Neural cell (in vitro differentiated cells): ENCODE data around the gene ABCG8. TPM values are rescaled to one million over a fixed set of nuclear protein-coding genes. Genes with fewer than 3 reads are reported as not detected.

Experiments used
- H2AFZ ChIP-seq: fragments of 200-600, 300-800 bp; sonication (generic), shearing (Covaris generic); 2 replicates; pipeline ENCODE4 v1.6.0; 2014; ENCODE audit warnings: low read depth, mild to moderate bottlenecking, antibody characterized with exemption, low read length, moderate library complexity
- H3F3A ChIP-seq: fragments of 200-600 bp; shearing (Covaris generic); 2 replicates; pipeline ENCODE4 v1.6.1; 2016; ENCODE audit warnings: mild to moderate bottlenecking, moderate library complexity, mixed read lengths, antibody characterized with exemption, low read length; ENCODE audit not compliant: insufficient read depth, poor library complexity, severe bottlenecking
- H3K27ac ChIP-seq: fragments of 200-600, 300-800 bp; sonication (generic), shearing (Covaris generic); 2 replicates; pipeline ENCODE4 v1.5.1; 2014; ENCODE audit warnings: mild to moderate bottlenecking, low read length, moderate library complexity
- H3K27me3 ChIP-seq: fragments of 300-800, 200-600 bp; sonication (generic), shearing (Covaris generic); 2 replicates; pipeline ENCODE4 v1.6.0; 2014; ENCODE audit warnings: mild to moderate bottlenecking, low read depth, low read length, moderate library complexity; ENCODE audit not compliant: insufficient read depth
- H3K36me3 ChIP-seq: fragments of 300-800, 200-600 bp; sonication (generic), shearing (Covaris generic); 2 replicates; pipeline ENCODE4 v1.5.1; 2014; ENCODE audit warnings: mild to moderate bottlenecking, antibody characterized with exemption, low read length, moderate library complexity; ENCODE audit not compliant: insufficient read depth
- H3K4me2 ChIP-seq: fragments of 300-800, 200-600 bp; sonication (generic), shearing (Covaris generic); 2 replicates; pipeline ENCODE4 v1.6.0; 2014; ENCODE audit warnings: mild to moderate bottlenecking, low read length
- H3K4me3 ChIP-seq: fragments of 300-800, 200-600 bp; sonication (generic), shearing (Covaris generic); 2 replicates; pipeline ENCODE4 v1.5.1; 2014; ENCODE audit warnings: mild to moderate bottlenecking, low read length, moderate library complexity
- H3K79me2 ChIP-seq: fragments of 200-600 bp; shearing (Covaris generic); replicated peaks from 2 replicates; pipeline ENCODE4 v1.6.0; 2014; ENCODE audit warnings: mild to moderate bottlenecking, low read length, moderate library complexity; ENCODE audit not compliant: insufficient read depth
- H3K9ac ChIP-seq: fragments of 300-800, 200-600 bp; sonication (generic), shearing (Covaris generic); 2 replicates; pipeline ENCODE4 v1.6.1; 2016; ENCODE audit warnings: mild to moderate bottlenecking, low read length, mixed read lengths
- H3K9me2 ChIP-seq: fragments of 200-600 bp; shearing (Covaris generic); 2 replicates; pipeline ENCODE4 v1.6.1; 2016; ENCODE audit warnings: mild to moderate bottlenecking, low read length, mixed read lengths; ENCODE audit not compliant: insufficient read depth
- H3K9me3 ChIP-seq: fragments of 200-600, 300-800 bp; sonication (generic), shearing (Covaris generic); 2 replicates; pipeline ENCODE4 v1.6.1; 2016; ENCODE audit warnings: mild to moderate bottlenecking, mixed run types, low read length, moderate library complexity, mixed read lengths
- H4K20me1 ChIP-seq: fragments of 200-600 bp; shearing (Covaris generic); 2 replicates; pipeline ENCODE4 v1.6.1; 2016; ENCODE audit warnings: mild to moderate bottlenecking, mixed run types; ENCODE audit not compliant: insufficient read depth
- EP300 ChIP-seq: fragments of 450-650 bp; conservative IDR thresholded peaks from 2 replicates; pipeline ENCODE4 v1.6.1; 2014; ENCODE audit warnings: antibody characterized with exemption, mild to moderate bottlenecking, moderate library complexity; ENCODE audit not compliant: poor library complexity, severe bottlenecking
- EZH2 ChIP-seq: fragments of 200-600, 300-800 bp; shearing (Covaris generic), sonication (generic); IDR thresholded peaks from 2 replicates; pipeline ENCODE4 v1.6.1; 2014; ENCODE audit warnings: antibody characterized with exemption, low read length, borderline replicate concordance, mild to moderate bottlenecking; ENCODE audit not compliant: insufficient read depth, poor library complexity, severe bottlenecking
- MXI1 ChIP-seq: fragments of 450-650 bp; conservative IDR thresholded peaks from 2 replicates; pipeline ENCODE4 v1.6.1; 2014; ENCODE audit warnings: antibody characterized with exemption, mild to moderate bottlenecking; ENCODE audit not compliant: poor library complexity, severe bottlenecking
- POLR2AphosphoS5 ChIP-seq: IDR thresholded peaks from 2 replicates; pipeline ENCODE4 v1.6.1; 2012
- RAD21 ChIP-seq: fragments of 450-650 bp; conservative IDR thresholded peaks from 2 replicates; pipeline ENCODE4 v1.6.1; 2014; ENCODE audit warnings: antibody characterized with exemption, mild to moderate bottlenecking, moderate library complexity
- SMC3 ChIP-seq: fragments of 450-650 bp; conservative IDR thresholded peaks from 2 replicates; pipeline ENCODE4 v1.6.1; 2014; ENCODE audit warnings: antibody characterized with exemption, mild to moderate bottlenecking, moderate library complexity; ENCODE audit not compliant: poor library complexity
- TAF1 ChIP-seq: IDR thresholded peaks from 2 replicates; pipeline ENCODE4 v1.6.1; 2012; ENCODE audit warnings: low read depth
- polyA plus RNA-seq: library from polyadenylated mRNA; depleted of rRNA; stranded (reverse); fragments of >200 nt; gene quantifications from 2 replicates; pipeline ENCODE4 v1.2.3, GENCODE V29; 2014
- TF ChIP-seq, protein P1 (sequence below): fragments of 450-650 bp; IDR thresholded peaks from 2 replicates; pipeline ENCODE4 v1.5.1; 2014; ENCODE audit warnings: antibody characterized with exemption, mild to moderate bottlenecking, moderate library complexity; ENCODE audit not compliant: poor library complexity, severe bottlenecking
- TF ChIP-seq, protein P2 (sequence below): IDR thresholded peaks from 2 replicates; pipeline ENCODE4 v1.6.1; 2012; ENCODE audit warnings: borderline replicate concordance

Gene ABCG8
- polyA plus RNA-seq, 1 donor from 2014 or later = 0.05 TPM

DNA sequence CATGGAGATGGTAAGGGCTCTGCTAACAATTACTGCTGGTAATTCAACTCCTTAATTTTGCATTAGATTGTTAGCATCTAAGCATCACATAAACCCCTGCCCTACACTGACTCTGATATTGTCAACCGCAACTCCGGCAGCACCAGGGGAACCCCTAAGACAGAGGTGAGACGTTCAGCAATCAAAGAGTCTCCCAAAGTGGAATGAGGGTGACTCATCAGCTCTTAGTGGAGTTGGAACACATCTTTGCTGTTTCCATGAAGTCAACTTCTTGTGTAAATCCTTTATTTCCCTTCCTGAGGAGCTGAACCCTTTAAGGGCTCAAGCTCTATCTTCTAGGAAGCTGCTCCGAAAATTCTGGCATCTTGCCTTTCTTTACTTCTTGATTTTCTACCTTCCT lies 52.1 kb downstream of the ABCG8 start:
- Histone ChIP-seq H3K36me3 (peaks cover 25% of the 10 kb centered on the region), H3K27ac (no peak overlapping the region), H4K20me1 (no peaks in the 10 kb centered on the region), H3K9me2 (no peaks in the 10 kb centered on the region), H3K9me3 (no peaks in the 10 kb centered on the region), H3K4me2 (no peak overlapping the region), H3K4me3 (no peak overlapping the region), H3K9ac (no peak overlapping the region), H3F3A (no peaks in the 10 kb centered on the region), H3K79me2 (no peaks in the 10 kb centered on the region), H2AFZ (no peak overlapping the region), H3K27me3 (no peaks in the 10 kb centered on the region)
- no peak for TF ChIP-seq RAD21
- TF ChIP-seq EZH2 = no peak
- TF ChIP-seq MXI1 = no peak
- TF ChIP-seq, protein P1, sequence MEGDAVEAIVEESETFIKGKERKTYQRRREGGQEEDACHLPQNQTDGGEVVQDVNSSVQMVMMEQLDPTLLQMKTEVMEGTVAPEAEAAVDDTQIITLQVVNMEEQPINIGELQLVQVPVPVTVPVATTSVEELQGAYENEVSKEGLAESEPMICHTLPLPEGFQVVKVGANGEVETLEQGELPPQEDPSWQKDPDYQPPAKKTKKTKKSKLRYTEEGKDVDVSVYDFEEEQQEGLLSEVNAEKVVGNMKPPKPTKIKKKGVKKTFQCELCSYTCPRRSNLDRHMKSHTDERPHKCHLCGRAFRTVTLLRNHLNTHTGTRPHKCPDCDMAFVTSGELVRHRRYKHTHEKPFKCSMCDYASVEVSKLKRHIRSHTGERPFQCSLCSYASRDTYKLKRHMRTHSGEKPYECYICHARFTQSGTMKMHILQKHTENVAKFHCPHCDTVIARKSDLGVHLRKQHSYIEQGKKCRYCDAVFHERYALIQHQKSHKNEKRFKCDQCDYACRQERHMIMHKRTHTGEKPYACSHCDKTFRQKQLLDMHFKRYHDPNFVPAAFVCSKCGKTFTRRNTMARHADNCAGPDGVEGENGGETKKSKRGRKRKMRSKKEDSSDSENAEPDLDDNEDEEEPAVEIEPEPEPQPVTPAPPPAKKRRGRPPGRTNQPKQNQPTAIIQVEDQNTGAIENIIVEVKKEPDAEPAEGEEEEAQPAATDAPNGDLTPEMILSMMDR = no peak
- no peak for TF ChIP-seq SMC3
- TF ChIP-seq, protein P2, sequence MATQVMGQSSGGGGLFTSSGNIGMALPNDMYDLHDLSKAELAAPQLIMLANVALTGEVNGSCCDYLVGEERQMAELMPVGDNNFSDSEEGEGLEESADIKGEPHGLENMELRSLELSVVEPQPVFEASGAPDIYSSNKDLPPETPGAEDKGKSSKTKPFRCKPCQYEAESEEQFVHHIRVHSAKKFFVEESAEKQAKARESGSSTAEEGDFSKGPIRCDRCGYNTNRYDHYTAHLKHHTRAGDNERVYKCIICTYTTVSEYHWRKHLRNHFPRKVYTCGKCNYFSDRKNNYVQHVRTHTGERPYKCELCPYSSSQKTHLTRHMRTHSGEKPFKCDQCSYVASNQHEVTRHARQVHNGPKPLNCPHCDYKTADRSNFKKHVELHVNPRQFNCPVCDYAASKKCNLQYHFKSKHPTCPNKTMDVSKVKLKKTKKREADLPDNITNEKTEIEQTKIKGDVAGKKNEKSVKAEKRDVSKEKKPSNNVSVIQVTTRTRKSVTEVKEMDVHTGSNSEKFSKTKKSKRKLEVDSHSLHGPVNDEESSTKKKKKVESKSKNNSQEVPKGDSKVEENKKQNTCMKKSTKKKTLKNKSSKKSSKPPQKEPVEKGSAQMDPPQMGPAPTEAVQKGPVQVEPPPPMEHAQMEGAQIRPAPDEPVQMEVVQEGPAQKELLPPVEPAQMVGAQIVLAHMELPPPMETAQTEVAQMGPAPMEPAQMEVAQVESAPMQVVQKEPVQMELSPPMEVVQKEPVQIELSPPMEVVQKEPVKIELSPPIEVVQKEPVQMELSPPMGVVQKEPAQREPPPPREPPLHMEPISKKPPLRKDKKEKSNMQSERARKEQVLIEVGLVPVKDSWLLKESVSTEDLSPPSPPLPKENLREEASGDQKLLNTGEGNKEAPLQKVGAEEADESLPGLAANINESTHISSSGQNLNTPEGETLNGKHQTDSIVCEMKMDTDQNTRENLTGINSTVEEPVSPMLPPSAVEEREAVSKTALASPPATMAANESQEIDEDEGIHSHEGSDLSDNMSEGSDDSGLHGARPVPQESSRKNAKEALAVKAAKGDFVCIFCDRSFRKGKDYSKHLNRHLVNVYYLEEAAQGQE = no peak
- TF ChIP-seq POLR2AphosphoS5 = no peak
- TF ChIP-seq EP300 = no peak
- TF ChIP-seq TAF1 = no peak

DNA sequence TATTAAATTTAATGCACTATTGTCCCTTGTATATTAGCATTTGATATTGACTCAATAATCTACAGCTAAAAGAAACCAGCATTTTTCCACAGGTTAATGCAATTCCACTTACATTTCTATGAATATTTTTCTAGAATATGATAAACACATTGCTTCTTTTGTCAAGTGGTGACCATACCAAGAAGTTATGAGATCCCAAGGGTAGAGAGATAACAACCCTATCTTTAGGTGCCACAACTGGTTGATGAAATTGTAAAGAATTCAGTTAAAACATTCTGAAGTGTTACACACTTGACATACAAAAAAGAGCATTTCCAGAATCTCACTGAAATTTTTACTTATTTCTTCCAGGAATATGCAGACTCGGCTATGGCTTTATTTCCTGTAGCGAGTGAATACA lies 56.0 kb downstream of the ABCG8 start:
- Histone ChIP-seq H3K9me3 (no peaks in the 10 kb centered on the region), H3K36me3 (peaks cover 22% of the 10 kb centered on the region), H3K4me3 (no peak overlapping the region), H3K27ac (no peak overlapping the region), H4K20me1 (no peaks in the 10 kb centered on the region), H3F3A (no peaks in the 10 kb centered on the region), H3K4me2 (no peak overlapping the region), H3K79me2 (no peaks in the 10 kb centered on the region), H2AFZ (no peak overlapping the region), H3K9ac (no peak overlapping the region), H3K27me3 (no peaks in the 10 kb centered on the region), H3K9me2 (no peaks in the 10 kb centered on the region)
- TF ChIP-seq TAF1 (no peak), MXI1 (no peak), EZH2 (no peak), RAD21 (no peak), EP300 (no peak), POLR2AphosphoS5 (no peak), SMC3 (no peak)
- TF ChIP-seq, protein P2 = no peak
- TF ChIP-seq, protein P1 = no peak
